Spleen (tissue), 7 donors: ENCODE measurements around the gene PLEKHA7.

Experiments used
- CTCF ChIP-seq, 11 experiments: fragments of 200-600 bp in 7 of 11; fragments of 450-650 bp in 4 of 11; sonication (generic) in 4 of 11; IDR thresholded peaks in 8 of 11; conservative IDR thresholded peaks in 3 of 11; 1 replicate in 7 of 11; 2 replicates in 4 of 11; pipeline versions ENCODE4 v1.4.0 to v1.8.0; 2016 to 2021; ENCODE audit warnings: antibody characterized with exemption in 11 of 11, inconsistent platforms in 4 of 11, mild to moderate bottlenecking in 1 of 11
- POLR2A ChIP-seq, 3 donors: fragments of 450-650 bp; IDR thresholded peaks; one replicate each; pipeline ENCODE4 v1.5.1; 2017; ENCODE audit warnings: antibody characterized with exemption in 3 of 3, mild to moderate bottlenecking in 1 of 3
- POLR2AphosphoS5 ChIP-seq, 3 donors: sonication (generic); formaldehyde crosslinking; IDR thresholded peaks; one replicate each; pipeline ENCODE4 v1.5.1; 2017; ENCODE audit warnings: antibody characterized with exemption in 3 of 3
- donor health status: DM: no; HTN: no; CAD: no; lungs with moderate emphysema.
- donor health status: DM: no; HTN: no; CAD: no.
- donor health status: DM: no; HTN: no; CAD: no.

GRCh38 chr11:16825101-16825500 lies 189.1 kb downstream of the PLEKHA7 start:
- TF ChIP-seq CTCF (IDR thresholded peaks at IDR 0.05 in 8 of 11, conservative IDR thresholded peaks at IDR 0.05 in 3 of 11) (no peak), POLR2AphosphoS5 (IDR thresholded peaks at IDR 0.05) (no peak), POLR2A (IDR thresholded peaks at IDR 0.05) (no peak)
